VCaP (cell line): ENCODE data around the gene RUNX1.

Experiments
- H3K27ac ChIP-seq: fragments of 450-650 bp; 2 replicates; pipeline ENCODE4 v1.5.1; 2017
- TF ChIP-seq, protein P1 (sequence below): fragments of 450-650 bp; conservative IDR thresholded peaks from 2 replicates; pipeline ENCODE4 v1.5.1; 2017; ENCODE audit warnings: mild to moderate bottlenecking, moderate library complexity

Gene RUNX1

DNA sequence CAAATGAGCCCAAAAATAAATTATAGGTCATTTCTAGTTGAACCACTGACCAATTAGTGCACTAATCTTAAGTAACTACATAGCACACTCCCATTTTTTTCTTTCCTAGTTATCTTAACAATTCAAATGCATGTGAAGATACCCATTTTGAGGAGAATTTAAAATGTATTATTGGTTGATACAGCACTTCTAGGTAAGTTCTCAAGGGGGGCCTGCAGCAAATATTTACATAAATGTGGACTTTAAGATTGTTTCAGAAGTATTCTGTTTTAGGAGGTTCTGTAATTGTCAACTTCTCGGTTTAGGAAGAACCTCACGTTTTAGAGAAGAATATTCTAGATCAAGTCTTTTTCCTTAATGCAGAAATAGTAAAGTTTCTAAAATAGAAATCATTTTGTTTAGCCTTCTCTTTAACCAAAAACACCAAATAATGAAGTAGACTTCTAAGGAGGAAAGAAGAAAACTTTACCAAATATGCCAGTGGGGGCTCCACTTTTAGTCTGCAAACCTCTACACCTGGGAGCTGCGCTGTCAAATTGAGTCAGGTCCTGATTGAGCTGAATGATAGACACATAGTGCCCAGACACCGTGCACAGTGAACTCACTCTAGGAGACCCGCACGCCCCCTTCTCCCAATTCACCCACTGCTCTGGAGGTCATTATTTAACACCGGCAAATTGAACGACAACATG lies 144.4 kb downstream of the RUNX1 start:
- TF ChIP-seq, protein P1, sequence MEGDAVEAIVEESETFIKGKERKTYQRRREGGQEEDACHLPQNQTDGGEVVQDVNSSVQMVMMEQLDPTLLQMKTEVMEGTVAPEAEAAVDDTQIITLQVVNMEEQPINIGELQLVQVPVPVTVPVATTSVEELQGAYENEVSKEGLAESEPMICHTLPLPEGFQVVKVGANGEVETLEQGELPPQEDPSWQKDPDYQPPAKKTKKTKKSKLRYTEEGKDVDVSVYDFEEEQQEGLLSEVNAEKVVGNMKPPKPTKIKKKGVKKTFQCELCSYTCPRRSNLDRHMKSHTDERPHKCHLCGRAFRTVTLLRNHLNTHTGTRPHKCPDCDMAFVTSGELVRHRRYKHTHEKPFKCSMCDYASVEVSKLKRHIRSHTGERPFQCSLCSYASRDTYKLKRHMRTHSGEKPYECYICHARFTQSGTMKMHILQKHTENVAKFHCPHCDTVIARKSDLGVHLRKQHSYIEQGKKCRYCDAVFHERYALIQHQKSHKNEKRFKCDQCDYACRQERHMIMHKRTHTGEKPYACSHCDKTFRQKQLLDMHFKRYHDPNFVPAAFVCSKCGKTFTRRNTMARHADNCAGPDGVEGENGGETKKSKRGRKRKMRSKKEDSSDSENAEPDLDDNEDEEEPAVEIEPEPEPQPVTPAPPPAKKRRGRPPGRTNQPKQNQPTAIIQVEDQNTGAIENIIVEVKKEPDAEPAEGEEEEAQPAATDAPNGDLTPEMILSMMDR: no peak
- no peak overlapping the region for H3K27ac ChIP-seq

DNA sequence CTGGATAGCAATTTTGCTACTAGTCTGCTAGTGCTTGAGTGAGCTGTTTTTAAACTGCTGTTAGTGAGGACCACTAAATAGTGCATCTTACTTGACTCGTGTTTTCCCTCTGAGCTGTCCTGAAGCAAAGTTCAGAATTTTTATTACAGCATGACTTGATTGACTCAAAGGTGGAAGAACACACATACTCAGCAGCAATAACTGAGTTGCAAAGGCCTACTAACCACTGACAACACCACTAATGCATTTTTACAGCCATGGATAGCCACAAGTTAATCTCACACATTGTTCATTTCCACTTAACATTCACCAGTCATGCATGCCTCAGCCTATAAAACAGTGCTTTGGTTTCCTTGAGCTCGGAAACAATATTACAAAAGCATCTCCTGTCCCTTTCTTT lies 148.7 kb downstream of the RUNX1 start:
- TF ChIP-seq, protein P1: no peak
- H3K27ac ChIP-seq: no peak overlapping the region

DNA sequence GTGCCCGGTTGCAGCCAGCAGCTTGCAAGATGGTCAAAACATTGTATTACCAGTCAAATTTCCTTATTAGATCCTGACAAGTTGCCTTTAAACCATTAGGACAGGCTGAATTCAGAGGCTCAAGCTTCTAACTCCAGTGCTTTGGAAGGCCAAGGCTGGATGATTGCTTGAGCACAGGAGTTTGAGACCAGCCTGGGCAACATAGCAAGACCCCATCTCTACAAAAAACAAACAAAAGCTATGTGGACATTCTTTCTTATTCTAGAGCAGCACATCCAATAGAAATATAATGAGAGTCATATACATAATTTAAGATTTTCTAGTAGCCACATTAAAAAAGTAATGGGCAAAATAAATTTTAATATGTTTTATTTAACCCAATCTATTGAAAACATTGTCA lies 149.3 kb downstream of the RUNX1 start:
- TF ChIP-seq, protein P1: no peak
- no peak overlapping the region for H3K27ac ChIP-seq

DNA sequence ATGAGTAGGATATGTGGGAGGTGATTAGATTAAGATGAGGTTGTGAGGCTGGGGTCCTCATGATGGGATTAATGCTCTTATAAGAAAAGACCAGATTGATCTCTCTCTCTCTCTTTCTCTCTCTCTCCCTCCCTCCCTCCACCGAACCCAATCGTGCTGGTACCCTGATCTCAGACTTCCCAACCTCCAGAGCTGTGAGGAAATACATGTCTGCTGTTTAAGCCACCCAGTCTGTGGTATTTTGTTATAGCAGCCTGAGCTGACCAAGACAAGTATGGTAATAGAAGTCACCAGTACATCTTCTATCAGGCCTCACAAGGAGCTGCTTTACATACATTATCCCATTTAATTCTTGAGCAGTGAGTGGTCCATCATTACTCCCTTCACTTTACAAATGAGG lies 149.8 kb downstream of the RUNX1 start:
- H3K27ac ChIP-seq: no peak overlapping the region
- TF ChIP-seq, protein P1: no peak

GRCh38 chr21:34897828-34898227 lies 151.3 kb downstream of the RUNX1 start:
- TF ChIP-seq, protein P1: no peak
- H3K27ac ChIP-seq: no peak overlapping the region

- TF ChIP-seq, protein P1: no peak
- H3K27ac ChIP-seq: no peak overlapping the region
Observed at GRCh38 chr21:34894401-34894800, 154.7 kb downstream of the RUNX1 start.

- TF ChIP-seq, protein P1: no peak
- H3K27ac ChIP-seq: no peak overlapping the region
Observed at GRCh38 chr21:34892209-34892608, 156.9 kb downstream of the RUNX1 start.
